ENCODE measurements around the gene G0S2.

GRCh38 chr1:209710093-209710492 is 34.9 kb downstream of the G0S2 start:
- TF ChIP-seq CTCF (IDR thresholded peaks at IDR 0.05) (no peak), POLR2A (IDR thresholded peaks at IDR 0.05) (no peak)
